ENCODE data around the gene ELMOD2.
"Not testable (repeated sequence)": the region's sequence is repeated elsewhere in the genome, so short reads cannot be mapped to it uniquely, and the experiment has no call there.

ELMOD2 gene

GRCh38 chr4:140523857-140524742 lies at the start of gene ELMOD2:
Gene ELMOD2, plus strand, starts transcription at chr4:140524168. Its CDS starts 1,261 bp downstream, at chr4:140525429.
- DNase-seq = peak; percentile 83

GRCh38 chr4:140483445-140483844 lies 40.5 kb upstream of the ELMOD2 start:
- DNase-seq = no peak

- DNase-seq = no peak
These were observed 38.0 kb upstream of the ELMOD2 start for GRCh38 chr4:140485939-140486338.

GRCh38 chr4:140497405-140497746 lies 26.6 kb upstream of the ELMOD2 start:
- no peak for DNase-seq

GRCh38 chr4:140497747-140498636 lies 26.0 kb upstream of the ELMOD2 start, which contains the start of gene MGAT4D:
Gene MGAT4D, minus strand, starts transcription at chr4:140498293. Its CDS starts 71 bp downstream, at chr4:140498222.
- DNase-seq = no peak

- DNase-seq = no peak
These were observed 24.6 kb upstream of the ELMOD2 start for GRCh38 chr4:140499391-140499790.

- no peak for DNase-seq
These were observed 19.7 kb upstream of the ELMOD2 start for GRCh38 chr4:140504261-140504660.

GRCh38 chr4:140513765-140514164 lies 10.2 kb upstream of the ELMOD2 start:
- DNase-seq = not testable (repeated sequence)

GRCh38 chr4:140515423-140515822 lies 8.5 kb upstream of the ELMOD2 start:
- no peak for DNase-seq

- no peak for DNase-seq
These were observed 555 bp upstream of the ELMOD2 start for GRCh38 chr4:140523370-140523856.

- no peak for DNase-seq
These were observed 5.5 kb downstream of the ELMOD2 start for GRCh38 chr4:140529434-140529833.

- no peak for DNase-seq
These were observed 10.0 kb downstream of the ELMOD2 start for GRCh38 chr4:140533951-140534480.

- no peak for DNase-seq
These were observed 32.6 kb downstream of the ELMOD2 start for GRCh38 chr4:140556372-140557085.

GRCh38 chr4:140557831-140558435 lies 34.0 kb downstream of the ELMOD2 start:
- no peak for DNase-seq

GRCh38 chr4:140559696-140560095 lies 35.7 kb downstream of the ELMOD2 start:
- DNase-seq = no peak

GRCh38 chr4:140568507-140569306 lies 44.7 kb downstream of the ELMOD2 start, which contains the start of gene UCP1:
Gene UCP1, minus strand, starts transcription at chr4:140568961. Its CDS starts 232 bp downstream, at chr4:140568729.
- DNase-seq = no peak

GRCh38 chr4:140569307-140569638 lies 45.3 kb downstream of the ELMOD2 start:
- no peak for DNase-seq

- no peak for DNase-seq
These were observed 47.7 kb downstream of the ELMOD2 start for GRCh38 chr4:140571620-140572019.

GRCh38 chr4:140575489-140575888 lies 51.5 kb downstream of the ELMOD2 start:
- DNase-seq = no peak

- DNase-seq = no peak
These were observed 55.3 kb downstream of the ELMOD2 start for GRCh38 chr4:140579278-140579677.

- DNase-seq = no peak
These were observed 57.1 kb downstream of the ELMOD2 start for GRCh38 chr4:140581078-140581477.
